HG03066 (cell line): ENCODE results near the gene TMEM131.

Experiments used
- ATAC-seq: cut with Tn5 transposase; IDR thresholded peaks from one replicate; pipeline ENCODE4 v1.9.1; 2021; ENCODE audit warnings: low read depth; ENCODE audit not compliant: unreplicated experiment

Gene TMEM131

DNA sequence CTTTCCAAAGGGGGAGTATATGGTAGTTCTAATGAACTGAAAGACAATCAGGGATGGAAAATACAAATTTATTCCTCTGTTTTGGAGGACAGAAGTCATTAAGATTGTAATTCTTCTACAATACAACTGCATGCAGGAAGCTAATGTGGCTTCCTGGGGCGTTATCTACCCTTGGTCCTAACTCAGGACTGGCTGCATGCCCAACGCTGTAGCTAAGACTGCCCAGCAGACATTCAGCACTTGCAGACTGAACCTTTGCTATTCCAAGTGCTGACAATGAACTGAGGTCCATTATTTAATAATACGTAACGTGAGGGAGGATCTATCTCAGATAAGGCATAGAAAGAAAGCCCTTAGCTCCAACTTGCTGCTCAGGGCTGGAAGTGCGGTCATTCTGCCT lies 229.2 kb downstream of the TMEM131 start:
- ATAC-seq: no peak

DNA sequence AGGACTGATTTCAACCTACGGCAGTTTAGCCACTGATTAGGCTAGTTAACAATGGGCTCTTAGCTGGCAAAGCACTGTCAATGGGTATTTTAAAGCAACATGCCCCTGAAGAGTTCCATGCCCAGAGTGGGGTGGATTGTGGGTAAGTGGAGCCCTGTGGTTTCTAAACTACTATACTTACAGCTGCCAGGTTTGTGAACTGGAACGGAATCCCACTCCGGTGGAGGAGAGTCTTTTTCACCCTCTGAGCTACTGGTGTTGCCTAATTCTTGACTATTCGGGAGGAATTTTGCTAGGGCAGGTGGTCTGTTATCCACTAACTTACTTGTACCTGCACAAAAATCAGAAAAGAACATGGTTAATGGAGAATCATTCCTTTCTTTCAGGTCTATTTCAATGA lies 229.8 kb downstream of the TMEM131 start:
- no peak for ATAC-seq

DNA sequence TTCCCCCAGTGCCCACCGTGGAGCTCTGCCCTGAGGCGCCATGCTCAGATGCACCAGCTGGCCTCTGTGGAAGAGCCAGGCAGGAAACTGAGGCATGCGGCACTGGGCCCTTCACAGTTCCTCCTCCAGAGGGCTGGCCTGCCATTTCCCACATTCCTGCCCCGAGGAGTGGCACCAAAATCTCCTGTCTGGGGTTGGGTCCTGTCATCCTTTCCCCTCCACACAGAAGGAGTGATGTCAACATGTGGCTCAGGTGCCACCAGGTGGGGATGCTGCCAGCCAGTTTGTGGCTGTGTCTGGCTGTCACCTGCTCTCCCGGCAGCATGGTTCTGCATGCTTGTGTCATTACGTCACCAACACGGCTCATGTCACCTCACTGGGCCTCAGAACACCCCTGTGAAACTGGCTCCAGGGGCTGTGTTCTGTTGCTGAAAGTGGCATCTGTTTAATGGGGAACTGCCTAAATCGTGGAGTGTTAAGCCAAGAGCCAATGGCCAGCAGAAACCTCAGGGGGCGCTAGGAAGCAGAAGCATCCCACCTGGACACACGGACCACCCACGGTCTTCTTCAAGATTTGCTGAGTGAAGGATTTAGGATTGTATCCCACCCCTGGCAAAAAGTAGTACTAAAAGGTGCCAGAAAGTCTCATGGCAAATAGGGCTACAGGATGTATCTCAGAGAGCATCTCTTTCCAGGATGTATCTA lies 231.0 kb downstream of the TMEM131 start:
- ATAC-seq: no peak

GRCh38 chr2:97763176-97763845 lies 232.4 kb downstream of the TMEM131 start:
- ATAC-seq: no peak

- no peak for ATAC-seq
These were observed 234.6 kb downstream of the TMEM131 start for GRCh38 chr2:97761192-97761591.

DNA sequence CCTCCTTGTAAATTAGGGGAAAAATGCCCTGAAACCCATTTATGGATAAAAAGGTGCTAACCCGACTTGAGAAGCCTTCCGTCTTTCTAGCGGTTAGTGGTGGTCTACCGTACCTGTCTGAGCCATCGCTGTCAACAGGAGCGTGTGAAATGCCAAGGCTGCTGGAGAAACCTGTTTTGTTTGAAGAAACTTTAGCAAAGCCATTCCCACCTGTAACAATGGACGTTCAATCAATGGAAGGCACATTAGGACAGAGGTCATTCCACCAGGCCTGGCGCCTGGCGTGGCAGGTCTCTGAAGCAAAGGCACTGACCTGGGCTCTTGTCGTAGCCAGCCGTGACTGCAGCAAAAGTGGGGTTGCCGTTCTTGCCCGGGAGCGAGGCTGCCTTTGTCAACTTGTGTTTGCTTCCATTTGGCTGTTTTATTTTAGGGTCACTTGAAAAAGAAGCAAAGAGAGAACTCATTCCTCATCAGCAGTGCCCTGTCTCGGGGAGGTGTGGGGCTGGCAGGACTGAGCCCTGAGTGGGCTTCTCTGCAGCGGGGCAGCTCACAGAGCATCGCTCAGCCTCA lies 235.2 kb downstream of the TMEM131 start:
- no peak for ATAC-seq

GRCh38 chr2:97759727-97760407 lies 235.9 kb downstream of the TMEM131 start:
- ATAC-seq: no peak

DNA sequence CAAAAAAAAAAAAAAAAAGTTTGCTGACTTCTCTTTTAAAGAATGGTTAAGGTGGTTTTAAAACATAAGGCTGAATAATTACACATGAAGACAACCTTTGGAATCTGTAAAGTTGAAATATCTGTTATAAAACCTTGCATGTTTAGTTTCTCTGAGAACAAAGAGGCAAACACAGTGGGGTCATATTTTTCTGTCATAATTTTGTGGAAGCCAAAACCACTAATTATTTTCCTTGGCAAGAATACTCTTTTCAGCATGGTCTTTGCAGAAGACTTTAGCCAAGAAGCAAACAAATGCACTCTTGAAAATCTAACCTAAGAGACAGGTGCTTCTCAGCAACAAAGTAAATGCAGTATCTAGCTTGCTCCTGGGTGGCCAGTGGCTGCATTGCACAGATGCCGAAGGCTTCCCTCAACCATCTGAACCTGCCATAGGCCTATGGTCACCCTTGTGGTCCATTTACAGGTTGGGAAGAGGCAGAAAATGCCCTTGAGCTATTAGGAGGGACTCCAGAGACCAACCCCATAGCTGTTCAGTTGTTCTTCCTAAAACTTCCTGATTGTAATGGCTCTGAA lies 237.5 kb downstream of the TMEM131 start:
- ATAC-seq: no peak

DNA sequence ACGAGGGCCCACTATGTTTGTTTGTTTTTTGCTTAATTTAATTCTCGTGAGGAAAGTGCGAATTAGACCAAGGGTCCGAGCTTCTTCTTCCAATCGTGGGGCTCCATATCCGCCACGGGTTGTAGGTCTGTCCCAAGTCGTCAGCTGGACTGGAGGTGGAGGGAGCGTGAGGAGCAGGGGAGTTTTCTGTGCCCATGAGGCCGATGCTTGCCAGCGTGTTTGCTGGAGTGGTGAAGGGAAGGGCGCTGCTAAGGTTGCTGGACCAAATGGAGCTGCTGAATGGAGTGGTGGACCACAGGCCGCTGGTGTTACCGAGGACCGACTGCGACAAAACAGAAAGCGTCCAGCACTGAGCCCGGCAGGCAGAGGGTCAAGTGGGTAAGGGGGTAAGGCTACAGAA lies 238.7 kb downstream of the TMEM131 start:
- ATAC-seq: no peak

- no peak for ATAC-seq
These were observed 240.3 kb downstream of the TMEM131 start for GRCh38 chr2:97755491-97755890.

GRCh38 chr2:97754690-97755346 lies 240.9 kb downstream of the TMEM131 start:
- ATAC-seq: no peak

GRCh38 chr2:97752342-97753334 lies 243.1 kb downstream of the TMEM131 start:
- no peak for ATAC-seq

- no peak for ATAC-seq
These were observed 244.0 kb downstream of the TMEM131 start for GRCh38 chr2:97751752-97752151.

- no peak for ATAC-seq
These were observed 245.7 kb downstream of the TMEM131 start for GRCh38 chr2:97750017-97750416.

DNA sequence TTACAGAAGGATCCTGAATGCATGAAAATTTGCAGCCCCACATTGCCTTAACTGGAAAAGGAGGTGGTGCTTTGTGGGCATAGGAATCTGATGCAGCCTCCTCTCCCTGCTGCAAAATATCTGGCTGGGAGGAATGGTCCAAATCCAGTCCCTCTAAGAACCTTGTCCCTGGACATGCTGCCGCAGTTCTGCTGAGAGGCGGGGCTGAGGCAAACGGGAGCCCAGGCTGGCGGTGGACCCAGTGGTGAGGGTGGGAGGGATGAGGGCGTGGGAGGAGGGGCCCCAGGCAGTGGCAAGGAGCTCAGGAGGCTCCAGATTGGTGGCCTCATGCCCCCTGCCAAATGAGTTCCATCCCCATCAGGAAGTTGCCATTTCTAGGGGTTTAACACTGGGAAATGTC lies 246.2 kb downstream of the TMEM131 start:
- ATAC-seq: no peak

GRCh38 chr2:97747716-97748115 lies 248.0 kb downstream of the TMEM131 start:
- no peak for ATAC-seq

DNA sequence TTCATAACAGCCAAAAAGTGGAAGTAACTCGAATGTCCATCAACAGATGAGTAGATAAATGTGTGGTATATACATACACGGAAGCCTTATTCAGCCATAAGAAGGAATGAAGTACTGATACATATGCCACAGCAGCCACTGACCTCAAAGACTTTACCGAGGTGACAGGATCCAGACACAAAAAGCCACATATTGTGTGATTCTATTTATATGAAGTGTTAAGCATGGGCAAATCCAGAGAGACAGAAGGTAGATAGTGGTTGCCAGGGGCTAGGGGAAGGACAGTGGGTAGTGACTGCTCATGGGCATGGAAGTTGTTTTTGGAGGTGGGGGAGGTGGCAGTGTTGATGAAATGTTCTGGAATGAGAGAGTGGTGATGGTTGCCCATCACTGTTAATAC lies 248.5 kb downstream of the TMEM131 start:
- ATAC-seq: no peak

DNA sequence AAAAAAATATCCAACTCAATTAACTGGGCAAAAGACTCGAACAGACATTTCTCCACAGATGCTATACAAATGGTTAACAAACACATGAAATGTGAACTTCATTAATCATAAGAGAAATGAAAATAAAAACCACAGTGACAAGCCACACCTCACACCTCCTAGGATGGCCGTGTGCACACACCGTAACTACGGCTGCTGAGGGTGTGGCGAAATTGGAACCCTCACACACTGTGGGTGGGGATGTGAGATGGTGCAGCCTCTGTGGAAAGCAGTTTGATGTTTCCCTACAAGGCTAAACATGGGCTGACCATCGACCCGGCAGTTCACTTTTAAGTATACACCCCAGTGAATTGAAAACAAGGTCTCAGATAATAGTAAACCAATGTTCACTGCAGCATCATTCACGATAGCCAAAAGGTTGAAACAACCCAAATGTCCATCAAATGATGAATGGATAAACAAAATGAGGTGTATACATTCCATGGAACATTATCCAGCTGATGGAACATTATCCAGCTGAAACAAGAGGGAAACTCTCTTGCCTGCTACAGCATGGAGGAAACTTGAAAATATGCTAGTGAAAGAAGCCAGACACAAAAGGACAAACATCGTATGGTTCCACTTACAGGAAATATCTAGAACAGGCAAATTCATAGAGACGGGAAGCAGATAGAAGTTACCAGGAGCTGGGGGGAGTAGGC lies 250.1 kb downstream of the TMEM131 start:
- ATAC-seq: peak; percentile 71

DNA sequence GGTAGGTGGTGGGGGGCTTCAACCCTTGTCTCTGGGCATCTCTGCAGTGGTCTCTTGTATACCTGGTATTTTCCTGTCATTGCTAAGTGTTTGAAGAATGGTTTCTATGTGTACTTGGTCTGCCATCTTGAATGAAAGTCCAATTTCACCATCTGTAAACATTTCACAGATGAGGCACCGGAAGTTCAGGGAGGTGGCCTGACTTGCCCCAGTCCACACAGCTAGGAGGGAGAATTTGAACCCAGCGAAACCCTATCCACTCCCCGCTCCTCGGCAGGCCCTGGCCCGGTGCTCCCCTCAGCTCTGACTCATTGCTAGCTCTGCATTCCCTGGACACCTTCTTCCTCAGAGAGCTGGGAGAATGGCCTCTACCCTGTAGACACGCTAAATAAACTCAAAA lies 251.8 kb downstream of the TMEM131 start:
- ATAC-seq: no peak
